HG03064 (cell line): ENCODE measurements around the gene ACACA.

Experiments
- ATAC-seq: cut with Tn5 transposase; IDR thresholded peaks from one replicate; pipeline ENCODE4 v1.9.1; 2021; ENCODE audit warnings: low read depth; ENCODE audit not compliant: unreplicated experiment

The ACACA gene

GRCh38 chr17:37190493-37190892, 216.1 kb downstream of the ACACA start:
- ATAC-seq, result no peak

DNA sequence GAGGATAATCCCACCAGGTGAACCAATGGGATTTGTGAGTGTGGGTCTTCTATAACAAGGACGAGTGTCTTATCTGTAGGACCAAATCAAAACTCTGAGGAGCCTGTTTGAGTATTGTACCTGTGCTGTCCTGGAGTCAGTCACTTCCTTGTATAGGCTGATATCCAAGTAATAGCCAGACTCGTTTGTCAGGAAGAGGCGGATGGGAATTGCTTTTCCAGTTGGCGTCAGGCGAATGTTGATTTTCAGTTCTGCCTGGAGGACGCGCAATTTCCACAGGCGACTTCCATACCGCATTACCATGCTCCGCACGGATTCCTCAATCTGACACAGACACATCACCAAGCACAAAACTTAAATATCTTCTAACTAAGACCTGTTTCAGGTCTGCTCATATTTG, 218.5 kb downstream of the ACACA start:
- no peak for ATAC-seq

- no peak for ATAC-seq
These were observed 219.4 kb downstream of the ACACA start for GRCh38 chr17:37187262-37187661.

DNA sequence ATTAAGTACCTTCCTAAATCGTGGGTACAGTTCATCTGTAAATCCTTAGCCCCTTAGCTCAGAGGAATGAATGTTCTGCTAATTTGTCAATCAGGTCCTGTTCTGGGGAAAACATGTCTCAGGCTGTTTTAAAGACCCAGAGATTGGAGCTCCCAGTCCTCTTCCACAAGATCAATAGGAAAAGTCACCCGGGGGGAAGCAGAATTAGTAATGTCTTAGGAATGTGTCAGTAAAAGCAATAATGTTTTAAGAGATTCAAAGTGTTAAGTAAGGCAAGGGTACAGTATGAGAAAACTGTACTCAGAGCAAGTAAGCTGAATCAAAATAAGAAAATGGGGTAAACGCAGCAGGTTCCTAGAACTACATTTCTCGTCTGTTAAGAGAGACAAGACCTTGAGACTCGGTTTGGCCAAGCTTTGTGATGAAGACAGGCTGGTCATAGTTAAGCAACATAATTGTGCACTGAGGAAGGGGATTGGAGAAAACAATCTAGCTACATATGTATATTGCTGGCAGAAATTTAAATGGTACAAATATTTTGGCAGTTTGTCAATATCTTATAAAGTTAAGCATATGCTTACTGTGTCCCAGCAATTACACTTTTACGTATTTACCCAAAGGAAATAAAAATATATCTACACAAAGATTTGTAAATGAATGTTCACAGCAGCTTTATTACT, 223.7 kb downstream of the ACACA start:
- ATAC-seq, result no peak

DNA sequence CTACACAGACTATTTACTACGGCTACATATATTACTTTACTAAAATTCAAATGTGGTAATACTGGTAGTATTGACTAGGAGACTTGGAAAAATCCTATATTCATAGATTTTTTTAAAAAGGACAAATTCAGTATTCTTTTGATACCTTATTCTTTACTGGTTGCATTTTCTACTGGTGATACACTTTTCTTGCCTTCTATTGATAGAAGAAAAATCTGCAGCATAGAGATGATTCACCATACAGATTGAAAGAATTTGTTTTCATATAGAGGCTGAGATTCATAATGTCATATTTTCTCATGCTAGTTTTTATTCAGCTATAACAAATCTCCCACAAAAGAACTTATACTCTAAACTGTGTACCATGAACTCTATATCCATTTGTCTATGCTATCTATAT, 226.3 kb downstream of the ACACA start:
- ATAC-seq, result no peak

- no peak for ATAC-seq
These were observed 226.7 kb downstream of the ACACA start for GRCh38 chr17:37179893-37180292.

DNA sequence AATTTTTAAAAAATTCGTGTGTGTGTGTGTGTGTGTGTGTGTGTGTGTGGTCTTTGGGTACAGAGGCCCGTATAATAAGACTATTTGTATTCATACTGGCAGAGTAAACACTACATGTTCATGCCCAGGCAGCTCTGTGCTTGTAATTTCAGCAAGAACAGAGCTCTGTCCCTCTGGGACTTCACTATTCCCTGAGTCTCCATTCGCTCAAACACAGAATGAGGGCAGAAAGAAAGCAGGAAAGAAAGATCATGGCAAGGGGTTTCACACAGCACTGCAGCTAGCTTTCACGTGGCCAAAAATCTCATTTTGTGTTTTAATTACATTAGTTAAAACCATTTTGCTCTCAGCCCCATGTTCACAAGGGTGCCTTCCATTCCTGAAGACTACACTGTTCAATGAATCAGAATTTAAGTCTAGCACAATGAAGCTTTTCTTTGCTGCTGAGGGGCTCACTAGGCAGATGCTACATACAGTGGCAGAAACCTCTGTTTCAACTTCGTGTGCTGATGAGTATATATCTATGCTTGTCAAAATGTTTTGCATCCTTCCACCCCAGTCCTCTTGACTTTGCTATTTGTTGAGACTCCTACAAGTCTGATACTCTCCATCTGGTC, 229.3 kb downstream of the ACACA start:
- no peak for ATAC-seq

- no peak for ATAC-seq
These were observed 229.9 kb downstream of the ACACA start for GRCh38 chr17:37176723-37177122.

- ATAC-seq, result no peak
These were observed 232.4 kb downstream of the ACACA start for GRCh38 chr17:37174205-37174604.

GRCh38 chr17:37170881-37171425, 235.7 kb downstream of the ACACA start:
- ATAC-seq, result no peak

GRCh38 chr17:37168731-37169353, 237.8 kb downstream of the ACACA start:
- ATAC-seq, result no peak

GRCh38 chr17:37167756-37168155, 238.9 kb downstream of the ACACA start:
- no peak for ATAC-seq

- ATAC-seq, result no peak
These were observed 242.6 kb downstream of the ACACA start for GRCh38 chr17:37164057-37164456.

GRCh38 chr17:37162800-37163199, 243.8 kb downstream of the ACACA start:
- no peak for ATAC-seq

DNA sequence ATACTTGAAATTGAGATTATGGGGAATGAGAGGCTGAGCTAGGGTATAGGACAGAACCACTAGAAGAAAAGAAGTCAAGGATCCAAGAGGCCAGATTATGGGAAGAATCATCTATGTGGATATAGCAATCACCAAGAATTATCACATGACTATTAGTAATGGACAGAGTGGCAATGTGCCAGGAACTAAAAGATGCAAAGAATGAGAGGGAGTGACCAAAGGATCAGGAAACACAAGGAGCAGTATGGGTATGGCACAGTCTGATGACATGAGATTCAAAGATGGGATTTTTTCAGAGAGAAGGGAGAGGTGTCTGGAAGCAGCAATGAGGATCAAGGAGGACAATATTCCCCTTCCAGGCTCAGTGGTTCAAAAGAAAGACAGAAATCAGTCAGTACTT, 245.7 kb downstream of the ACACA start:
- ATAC-seq, result no peak

GRCh38 chr17:37158290-37158689, 248.3 kb downstream of the ACACA start:
- no peak for ATAC-seq

GRCh38 chr17:37148156-37148555, 258.5 kb downstream of the ACACA start:
- ATAC-seq, result no peak

- peak; percentile 76 for ATAC-seq
These were observed 259.3 kb downstream of the ACACA start for GRCh38 chr17:37147301-37147812.

DNA sequence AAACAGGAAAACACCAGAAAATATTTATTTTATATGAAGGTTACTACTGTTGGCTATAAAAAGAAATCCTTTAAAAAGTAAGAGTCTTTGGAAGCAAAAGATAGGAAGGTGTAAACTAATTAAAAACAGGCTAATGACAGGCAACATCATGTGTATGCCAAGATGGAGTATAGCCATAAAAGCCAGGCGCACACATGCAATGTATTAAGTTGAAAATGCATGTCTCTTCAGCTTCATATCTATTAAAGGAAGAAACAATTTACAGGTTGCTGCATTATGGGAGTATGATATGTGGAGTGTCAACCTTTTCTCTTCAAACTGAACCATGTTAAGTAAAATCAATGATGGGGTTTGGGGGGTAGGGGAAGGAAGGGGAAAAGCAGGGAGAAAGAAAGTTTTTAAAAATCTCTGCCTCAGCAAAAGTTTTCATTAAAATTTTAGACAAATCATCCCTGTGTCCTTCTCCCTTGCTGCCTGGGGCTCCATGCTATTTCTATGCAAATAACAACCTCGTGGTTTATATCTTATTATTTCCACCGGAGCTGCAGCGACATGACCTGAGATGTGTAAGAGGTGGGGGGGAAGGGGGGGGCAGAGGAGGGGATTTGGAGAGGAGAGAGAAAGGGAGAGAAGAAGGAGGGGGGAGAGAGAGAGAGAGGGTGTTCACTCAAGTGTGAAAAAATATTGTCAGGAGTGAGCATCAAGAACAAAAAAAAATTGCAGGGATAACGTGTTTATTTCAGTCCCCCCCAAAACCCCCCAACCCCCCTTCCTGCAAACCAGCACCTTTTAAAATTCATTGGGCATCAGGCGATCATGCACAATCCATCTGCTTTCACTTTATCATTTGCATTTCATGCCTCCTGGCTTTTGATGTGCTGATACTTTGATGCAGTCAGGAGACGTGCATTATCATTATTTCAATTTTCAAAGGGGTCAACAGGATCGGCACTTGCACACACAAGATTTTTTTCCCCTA, 260.3 kb downstream of the ACACA start:
- ATAC-seq, result no peak

DNA sequence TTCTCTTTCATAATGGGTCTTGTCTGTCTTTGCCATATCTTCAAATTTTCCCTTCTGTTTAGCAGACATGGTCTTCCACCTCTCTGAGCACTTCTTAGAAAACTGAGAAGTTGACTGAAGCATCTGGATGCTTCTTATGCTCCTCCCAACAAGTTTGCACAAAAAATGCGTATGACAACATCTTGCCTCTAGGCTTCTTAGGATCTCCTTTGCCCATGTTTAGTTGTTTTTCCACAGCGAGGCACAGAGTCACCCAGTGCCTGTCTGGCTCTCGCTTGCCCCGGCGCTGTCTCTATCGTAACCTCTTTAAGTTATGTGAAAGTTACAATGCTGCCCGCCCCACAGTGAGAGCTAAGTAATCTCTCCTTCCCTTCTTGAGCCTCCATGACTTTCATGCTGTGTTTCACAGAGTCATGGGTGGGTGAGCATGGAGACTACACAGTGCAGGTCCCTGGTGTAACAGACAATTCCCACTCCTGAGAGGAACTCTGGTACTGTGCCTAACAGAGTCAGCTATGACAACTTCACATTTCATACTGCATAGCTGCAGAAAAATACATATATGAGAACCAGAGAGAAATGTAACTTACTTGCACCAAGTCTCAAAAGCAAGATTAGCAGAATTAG, 262.4 kb downstream of the ACACA start:
- no peak for ATAC-seq
